HEK293T (cell line): ENCODE measurements around the gene SALL1.

Source experiments
- L3MBTL2 ChIP-seq: fragments of 450-650 bp; conservative IDR thresholded peaks from 2 replicates; pipeline ENCODE4 v1.6.1; 2016; ENCODE audit warnings: mild to moderate bottlenecking
- ZNF384 ChIP-seq: fragments of 450-650 bp; IDR thresholded peaks from 2 replicates; pipeline ENCODE4 v1.6.1; 2016

DNA sequence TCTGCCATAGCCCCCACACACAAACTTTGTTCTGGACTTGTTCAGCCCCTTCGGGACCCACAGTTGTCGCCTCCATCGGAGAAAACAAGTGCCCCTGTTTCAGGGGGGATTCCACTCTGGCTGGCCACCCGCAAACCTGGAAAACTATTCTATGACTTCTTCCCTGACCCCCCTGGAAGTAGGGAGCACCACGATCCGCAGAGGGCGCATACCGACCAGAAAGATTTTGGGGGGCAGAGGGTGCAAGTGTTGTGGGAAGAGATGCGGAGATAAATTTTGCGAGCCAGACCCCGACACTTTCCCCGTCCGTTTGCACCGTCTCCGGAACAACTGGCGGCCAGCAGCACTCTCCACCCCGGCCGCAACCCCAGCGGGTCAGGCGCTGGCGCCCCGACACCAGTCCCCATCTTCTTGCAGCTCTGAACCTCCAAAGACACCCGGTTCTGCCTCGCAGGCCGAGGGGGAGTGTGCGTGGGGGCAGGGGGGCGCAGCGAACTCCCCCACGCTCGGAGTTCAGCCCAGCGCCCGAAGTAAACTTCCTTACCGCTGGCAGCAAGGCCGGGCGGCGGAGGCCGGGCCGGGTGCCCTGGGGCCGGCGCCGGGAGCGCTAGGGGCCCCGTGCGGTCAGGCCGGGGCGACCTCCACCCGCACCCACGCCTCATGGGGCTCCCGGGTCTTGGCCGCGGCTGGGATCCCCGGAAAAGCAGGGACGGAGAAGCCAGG lies 744 bp downstream of the SALL1 start:
- TF ChIP-seq L3MBTL2 (no peak), ZNF384 (no peak)
